Osteoblast (primary cell): ENCODE results near the gene ANKRD34A. TPM values are rescaled to one million over a fixed set of nuclear protein-coding genes. Genes with fewer than 3 reads are reported as not detected.

Source experiments
- DNase-seq: peaks from one replicate; pipeline ENCODE4 v3.0.0; 2011; ENCODE audit warnings: low spot score, mixed read lengths; ENCODE audit not compliant: insufficient read length; ENCODE audit errors: missing footprints
- H2AFZ ChIP-seq: 2 replicates; pipeline ENCODE4 v1.6.0; 2011; ENCODE audit warnings: mild to moderate bottlenecking, low read length
- H3K27ac ChIP-seq: 2 replicates; pipeline ENCODE4 v1.5.1; 2011; ENCODE audit warnings: mild to moderate bottlenecking, low read depth, low read length, moderate library complexity
- H3K27me3 ChIP-seq: 2 replicates; pipeline ENCODE4 v1.6.0; 2012; ENCODE audit warnings: mild to moderate bottlenecking, control low read depth, inconsistent platforms, low read length, moderate library complexity; ENCODE audit not compliant: insufficient read depth
- H3K36me3 ChIP-seq: 2 replicates; pipeline ENCODE4 v1.5.1; 2011; ENCODE audit warnings: mild to moderate bottlenecking, low read length, control low read depth, moderate library complexity; ENCODE audit not compliant: insufficient read depth
- H3K4me1 ChIP-seq: 2 replicates; pipeline ENCODE4 v1.5.1; 2011; ENCODE audit warnings: mild to moderate bottlenecking, low read length, control low read depth, moderate library complexity; ENCODE audit not compliant: insufficient read depth
- H3K4me2 ChIP-seq: 2 replicates; pipeline ENCODE4 v1.6.0; 2011; ENCODE audit warnings: mild to moderate bottlenecking, low read length; ENCODE audit not compliant: insufficient read depth
- H3K4me3 ChIP-seq: fragments of 200-600 bp; sonication (generic); 3 replicates; pipeline ENCODE4 v1.5.1; 2012; ENCODE audit warnings: mild to moderate bottlenecking, low read length, inconsistent platforms; ENCODE audit not compliant: insufficient read depth
- H3K79me2 ChIP-seq: 2 replicates; pipeline ENCODE4 v1.6.0; 2012; ENCODE audit warnings: mild to moderate bottlenecking, low read length, control low read depth, inconsistent platforms; ENCODE audit not compliant: insufficient read depth
- H3K9me3 ChIP-seq: 2 replicates; pipeline ENCODE4 v1.5.1; 2011; ENCODE audit warnings: low read depth, low read length, control low read depth
- H4K20me1 ChIP-seq: 2 replicates; pipeline ENCODE4 v1.6.0; 2012; ENCODE audit warnings: mild to moderate bottlenecking, low read length, control low read depth; ENCODE audit not compliant: insufficient read depth
- CTCF ChIP-seq: IDR thresholded peaks from 2 replicates; pipeline ENCODE4 v1.5.1; 2011; ENCODE audit warnings: mild to moderate bottlenecking, low read depth, low read length, moderate library complexity; ENCODE audit errors: extremely low read depth
- total RNA-seq: library from RNA; depleted of rRNA; stranded (reverse); fragments of >200 nt; gene quantifications from 2 replicates; pipeline ENCODE4 v1.2.3, GENCODE V29; 2012

ANKRD34A gene
- total RNA-seq, 1 donor, result 1.1 TPM

DNA sequence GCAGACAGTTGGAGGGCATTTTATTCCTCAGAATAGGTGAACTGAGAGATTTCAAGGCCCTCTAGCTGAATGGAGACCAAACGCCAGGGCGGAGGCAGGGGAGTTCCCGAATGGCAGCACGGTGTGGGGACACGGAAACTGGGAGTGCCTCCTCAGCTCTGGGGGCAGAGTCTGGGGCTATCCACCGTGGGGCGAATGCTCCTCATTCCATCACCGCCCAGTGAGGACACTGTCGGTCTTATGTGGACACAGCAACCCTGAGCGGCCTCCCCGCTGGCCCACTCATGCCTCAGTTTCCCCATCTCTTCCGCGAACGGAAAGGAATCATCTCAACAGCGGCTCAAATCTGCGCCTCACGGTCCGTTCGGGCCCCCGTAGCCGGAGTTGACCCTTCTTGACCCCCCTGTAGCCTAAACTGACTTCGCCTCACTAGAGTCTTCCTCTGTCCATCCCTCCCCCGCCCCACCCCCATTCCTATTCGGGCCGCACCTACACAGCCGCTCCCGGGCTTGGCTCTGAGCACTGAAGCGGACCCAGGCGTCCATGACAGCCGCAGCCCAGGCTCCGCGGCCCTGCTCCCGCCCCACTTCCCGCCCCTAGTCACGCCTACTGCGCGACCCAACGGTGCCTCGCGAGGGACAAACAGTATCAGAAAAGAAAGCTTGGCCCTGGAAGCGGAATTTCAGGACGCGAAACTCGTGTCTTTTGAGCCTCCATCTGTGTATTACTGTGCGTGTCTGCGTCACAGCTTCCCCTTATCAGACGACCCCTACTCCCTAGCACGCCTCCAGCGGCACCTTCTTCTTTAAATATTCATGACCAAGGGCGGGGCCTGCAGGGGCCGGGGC is 46.0 kb downstream of the ANKRD34A start, which contains the start of gene PEX11B:
Gene PEX11B (minus strand): TSS at position 574 of the 848 bp plus-strand sequence. CDS start 29 bp downstream, at position 545.
- peaks cover 22% of the 10 kb centered on the region for H3K4me1 ChIP-seq
- peak within 1 kb of the TSS; percentile 85 for H3K4me3 ChIP-seq
- H3K27me3 ChIP-seq, result no peaks in the 10 kb centered on the region
- peaks cover 16% of the 10 kb centered on the region for H3K36me3 ChIP-seq
- H3K4me2 ChIP-seq, result peak within 1 kb of the TSS; percentile 99
- no peaks in the 10 kb centered on the region for H4K20me1 ChIP-seq
- TF ChIP-seq CTCF, result no peak
- DNase-seq, result peak; percentile 93
- peaks cover 22% of the 10 kb centered on the region for H3K79me2 ChIP-seq
- H3K9me3 ChIP-seq, result no peaks in the 10 kb centered on the region
- H3K27ac ChIP-seq, result peak within 1 kb of the TSS; percentile 94
- peak within 1 kb of the TSS; percentile 96 for H2AFZ ChIP-seq

DNA sequence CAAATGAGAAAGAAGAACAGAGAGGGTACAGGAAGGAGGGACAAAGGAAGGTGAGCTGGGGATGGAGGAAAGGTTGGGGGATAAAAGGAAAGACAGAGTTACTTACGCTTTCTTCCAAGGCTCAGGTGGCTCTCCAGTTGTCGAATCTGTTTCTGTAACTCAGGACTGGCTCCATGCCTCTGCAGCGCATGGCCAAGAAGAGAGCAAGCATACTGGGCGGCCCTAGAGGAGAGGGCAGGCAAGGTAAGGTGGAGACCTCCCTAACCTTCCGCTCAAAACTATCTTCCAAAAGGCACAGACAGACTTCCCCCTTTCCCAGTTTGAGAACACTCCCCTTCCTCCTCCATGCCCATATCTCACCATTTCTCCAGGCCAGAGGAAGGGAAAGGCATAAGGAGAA is 46.8 kb downstream of the ANKRD34A start:
- no peaks in the 10 kb centered on the region for H3K27me3 ChIP-seq
- peaks cover 22% of the 10 kb centered on the region for H3K4me1 ChIP-seq
- peaks cover 11% of the 10 kb centered on the region for H3K36me3 ChIP-seq
- H3K4me2 ChIP-seq, result peak overlapping the region; percentile 99
- no peak for DNase-seq
- peaks cover 22% of the 10 kb centered on the region for H3K79me2 ChIP-seq
- peak overlapping the region; percentile 96 for H2AFZ ChIP-seq
- H4K20me1 ChIP-seq, result no peaks in the 10 kb centered on the region
- TF ChIP-seq CTCF, result no peak
- H3K9me3 ChIP-seq, result no peaks in the 10 kb centered on the region
- peak overlapping the region; percentile 85 for H3K4me3 ChIP-seq
- H3K27ac ChIP-seq, result peak overlapping the region; percentile 94

DNA sequence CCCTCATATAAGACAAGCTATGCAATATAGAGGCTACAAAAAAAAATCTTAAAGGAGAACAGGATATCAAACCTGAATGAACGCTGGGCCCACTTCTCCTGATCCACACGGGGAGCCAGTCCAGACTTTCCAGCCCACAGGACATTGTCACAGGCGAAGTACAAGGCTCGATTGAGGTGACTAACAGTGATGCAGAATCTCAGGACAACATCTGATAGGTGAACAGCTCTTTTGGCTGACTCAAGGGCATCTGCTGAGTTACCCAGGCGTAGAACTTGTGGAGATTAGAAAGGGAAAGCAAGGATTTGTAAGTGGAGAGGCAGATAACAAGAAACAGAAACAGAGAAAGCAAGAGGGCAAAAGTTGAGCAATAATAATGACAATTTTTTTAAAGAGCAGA is 47.6 kb downstream of the ANKRD34A start:
- H3K9me3 ChIP-seq, result no peaks in the 10 kb centered on the region
- peaks cover 22% of the 10 kb centered on the region for H3K79me2 ChIP-seq
- no peak for TF ChIP-seq CTCF
- H3K4me3 ChIP-seq, result no peak overlapping the region
- peak overlapping the region; percentile 17 for H3K27ac ChIP-seq
- no peaks in the 10 kb centered on the region for H3K27me3 ChIP-seq
- H4K20me1 ChIP-seq, result no peaks in the 10 kb centered on the region
- peaks cover 22% of the 10 kb centered on the region for H3K4me1 ChIP-seq
- no peak overlapping the region for H2AFZ ChIP-seq
- peaks cover 20% of the 10 kb centered on the region for H3K36me3 ChIP-seq
- peak; percentile 58 for DNase-seq
- H3K4me2 ChIP-seq, result no peak overlapping the region

GRCh38 chr1:145912128-145912641 is 52.2 kb downstream of the ANKRD34A start:
- H3K27ac ChIP-seq, result no peak overlapping the region
- H2AFZ ChIP-seq, result no peak overlapping the region
- DNase-seq, result peak; percentile 11
- H3K36me3 ChIP-seq, result peaks cover 32% of the 10 kb centered on the region
- H3K4me3 ChIP-seq, result no peak overlapping the region
- TF ChIP-seq CTCF, result no peak
- no peaks in the 10 kb centered on the region for H3K27me3 ChIP-seq
- peaks cover 25% of the 10 kb centered on the region for H3K4me1 ChIP-seq
- no peak overlapping the region for H3K4me2 ChIP-seq
- no peaks in the 10 kb centered on the region for H3K9me3 ChIP-seq
- no peaks in the 10 kb centered on the region for H4K20me1 ChIP-seq
- H3K79me2 ChIP-seq, result peaks cover 16% of the 10 kb centered on the region
